NCI-H748 (cell line): Measurements from ENCODE around the gene CAPN5.
"Not testable (repeated sequence)": the region's sequence is repeated elsewhere in the genome, so short reads cannot be mapped to it uniquely, and the experiment has no call there.

Experiments used
- DNase-seq: peaks from one replicate; lab custom pipeline; 2025; ENCODE audit not compliant: unreplicated experiment; lab: John Stamatoyannopoulos, UW

The CAPN5 gene

DNA sequence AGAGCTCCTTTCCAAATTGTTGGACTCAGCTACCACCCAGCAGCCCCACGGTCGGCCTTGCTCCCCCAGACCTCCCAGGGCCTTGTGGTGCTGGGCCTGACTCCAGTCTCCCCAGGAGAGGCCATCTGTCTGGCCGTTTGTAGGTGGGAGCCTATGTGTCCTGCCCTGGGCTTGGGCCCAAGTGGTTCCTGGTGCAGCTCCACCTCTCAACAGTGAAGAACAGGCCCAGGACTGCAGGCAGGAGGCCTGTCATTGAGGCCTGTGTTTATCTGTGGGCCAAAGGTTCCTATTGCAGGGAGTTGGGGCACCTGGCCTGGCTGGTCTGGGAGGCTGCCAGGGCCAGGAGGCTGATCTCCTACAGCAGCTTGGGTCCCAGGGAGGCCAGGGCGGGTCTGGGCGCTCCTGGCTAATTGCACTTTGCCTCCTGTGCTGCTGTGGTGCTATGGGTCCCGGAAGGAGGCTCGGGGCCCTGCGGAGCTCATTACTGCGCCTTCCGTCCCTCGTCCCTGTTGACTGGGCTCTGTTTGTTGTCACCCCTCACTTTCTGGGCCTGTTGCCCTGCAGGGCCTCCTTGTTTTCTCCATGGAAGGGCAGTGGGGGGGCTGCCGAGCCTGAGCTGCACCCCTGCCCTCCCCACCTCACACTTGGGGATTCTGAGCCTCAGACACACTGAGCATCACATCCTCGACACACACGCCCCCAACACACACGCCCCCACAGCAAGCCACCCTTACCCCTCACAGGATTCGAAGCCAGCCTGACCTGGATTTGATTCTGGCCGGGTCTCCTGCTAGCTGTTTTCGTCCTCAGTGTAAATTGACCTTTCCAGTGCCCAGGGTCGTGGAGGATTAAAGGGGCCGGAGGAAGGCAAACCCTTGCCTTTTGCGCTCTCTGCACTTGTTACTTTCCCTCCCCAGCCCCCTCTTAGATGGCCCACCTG, 29.1 kb downstream of the CAPN5 start:
- DNase-seq, result no peak

GRCh38 chr11:77096591-77097019, 29.8 kb downstream of the CAPN5 start:
- DNase-seq, result no peak

- not testable (repeated sequence) for DNase-seq
Measured at GRCh38 chr11:77097180-77097579, 30.4 kb downstream of the CAPN5 start.

DNA sequence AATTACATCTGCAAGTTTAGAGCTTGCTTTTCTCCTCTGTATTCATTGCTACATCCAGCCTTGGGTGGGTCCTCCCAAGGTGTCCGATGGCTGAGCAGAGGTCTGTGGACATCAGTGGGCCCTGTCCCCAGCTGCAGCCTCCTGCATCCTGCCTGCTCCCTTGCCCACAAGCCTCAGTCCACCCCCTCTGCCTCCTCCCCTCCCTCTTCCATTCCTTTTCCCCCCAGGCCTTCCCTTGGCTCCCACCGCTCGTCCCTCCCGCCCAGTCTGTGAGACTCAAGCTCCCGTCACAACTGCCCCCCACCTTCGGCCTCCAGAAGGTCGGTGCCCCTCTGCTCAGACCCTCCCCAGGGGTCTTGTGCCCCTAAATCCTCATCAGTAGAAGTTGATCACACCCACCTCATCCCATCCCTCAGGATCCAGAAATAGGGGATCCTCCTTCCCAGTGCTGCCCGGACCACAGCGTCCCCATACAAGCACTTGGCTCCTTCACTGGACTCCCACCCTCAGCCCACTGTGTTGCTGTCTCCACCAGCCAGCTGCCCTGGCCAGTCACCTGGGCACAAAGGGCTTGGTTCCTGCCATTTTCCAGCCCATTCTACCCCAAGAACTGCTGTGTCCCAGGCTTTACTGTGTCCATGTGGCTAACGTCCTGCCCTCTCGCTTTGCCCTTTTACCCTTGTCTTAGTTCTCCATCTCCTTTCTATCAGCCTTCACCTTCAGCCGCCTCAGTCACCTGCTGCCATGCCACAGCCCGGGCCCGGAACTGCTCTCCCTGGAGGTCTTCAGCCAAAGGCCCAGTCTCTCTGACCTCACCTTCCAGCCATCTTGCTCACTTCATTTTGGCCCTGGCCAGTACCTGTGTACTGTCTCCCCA, 33.6 kb downstream of the CAPN5 start:
- no peak for DNase-seq

DNA sequence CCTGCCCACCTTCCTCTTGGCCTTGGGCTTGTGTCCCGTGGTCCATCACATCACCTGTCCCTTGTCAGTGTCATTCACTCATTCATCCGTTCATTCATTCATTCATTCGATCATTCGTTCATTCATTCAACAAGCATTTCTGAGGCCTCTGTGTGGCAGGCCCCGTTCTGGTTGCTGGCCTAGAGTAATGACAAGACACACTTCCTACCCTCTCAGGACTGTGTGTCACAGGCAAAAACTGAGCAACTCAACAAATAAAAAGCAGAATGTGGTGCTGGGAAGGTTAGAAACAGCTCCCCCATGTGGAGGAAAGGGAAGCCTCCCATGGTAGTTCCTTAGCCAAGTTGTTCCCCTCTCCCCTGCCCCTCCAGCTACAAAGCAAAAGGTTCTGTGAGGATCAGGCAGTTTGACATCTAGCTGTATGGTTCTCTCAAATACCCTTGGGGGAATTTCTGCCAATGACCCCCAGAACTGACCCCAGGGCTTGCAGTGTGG, 34.3 kb downstream of the CAPN5 start:
- peak; percentile 6 for DNase-seq

- no peak for DNase-seq
Measured at GRCh38 chr11:77102246-77103210, 35.8 kb downstream of the CAPN5 start, which contains the start of gene OMP. Gene OMP, plus strand, starts transcription at chr11:77102840. Its CDS starts 0 bp downstream, at chr11:77102840.

DNA sequence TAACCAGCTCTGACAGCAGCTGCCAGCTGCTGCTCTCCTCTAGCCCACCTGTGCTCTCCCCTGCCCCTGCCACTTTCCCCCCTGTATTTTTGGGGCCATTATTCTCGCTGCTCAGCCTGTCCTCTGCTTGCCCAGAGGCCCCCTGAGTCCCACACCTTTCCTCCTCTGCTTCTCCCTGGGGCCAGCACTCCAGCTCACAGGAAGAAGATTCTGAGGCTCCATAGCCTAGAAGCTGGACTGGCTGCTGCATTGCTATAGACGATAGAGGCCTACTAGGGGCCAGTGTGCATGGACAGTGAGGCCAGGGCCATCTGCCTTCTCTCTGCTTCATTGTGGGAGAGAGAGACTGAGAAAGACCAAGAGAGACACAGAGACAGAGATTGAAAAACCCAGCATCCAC, 36.5 kb downstream of the CAPN5 start:
- no peak for DNase-seq

GRCh38 chr11:77104727-77105126, 38.0 kb downstream of the CAPN5 start:
- DNase-seq, result no peak

GRCh38 chr11:77106321-77106720, 39.5 kb downstream of the CAPN5 start:
- DNase-seq, result no peak

GRCh38 chr11:77106759-77107158, 40.0 kb downstream of the CAPN5 start:
- DNase-seq, result no peak

- no peak for DNase-seq
Measured at GRCh38 chr11:77107950-77108349, 41.2 kb downstream of the CAPN5 start.

DNA sequence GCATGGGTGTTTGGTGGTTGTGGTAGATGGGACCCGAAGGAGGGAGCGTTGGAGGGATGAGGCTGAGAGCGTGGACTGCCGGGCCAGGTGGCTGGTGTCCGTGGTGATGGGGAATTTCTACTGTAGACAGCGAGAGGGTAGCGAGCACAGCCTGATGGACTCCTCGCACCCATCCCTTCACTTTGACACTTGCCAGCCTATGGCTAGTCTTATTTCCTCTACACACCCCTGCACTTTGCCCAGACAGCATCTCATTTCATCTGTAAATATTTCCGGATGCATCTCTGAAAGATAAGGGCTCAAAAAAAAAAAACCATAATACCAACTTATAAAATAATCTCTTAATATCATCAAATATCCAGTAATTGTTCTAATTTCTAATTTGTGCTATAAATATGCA, 41.7 kb downstream of the CAPN5 start:
- no peak for DNase-seq

DNA sequence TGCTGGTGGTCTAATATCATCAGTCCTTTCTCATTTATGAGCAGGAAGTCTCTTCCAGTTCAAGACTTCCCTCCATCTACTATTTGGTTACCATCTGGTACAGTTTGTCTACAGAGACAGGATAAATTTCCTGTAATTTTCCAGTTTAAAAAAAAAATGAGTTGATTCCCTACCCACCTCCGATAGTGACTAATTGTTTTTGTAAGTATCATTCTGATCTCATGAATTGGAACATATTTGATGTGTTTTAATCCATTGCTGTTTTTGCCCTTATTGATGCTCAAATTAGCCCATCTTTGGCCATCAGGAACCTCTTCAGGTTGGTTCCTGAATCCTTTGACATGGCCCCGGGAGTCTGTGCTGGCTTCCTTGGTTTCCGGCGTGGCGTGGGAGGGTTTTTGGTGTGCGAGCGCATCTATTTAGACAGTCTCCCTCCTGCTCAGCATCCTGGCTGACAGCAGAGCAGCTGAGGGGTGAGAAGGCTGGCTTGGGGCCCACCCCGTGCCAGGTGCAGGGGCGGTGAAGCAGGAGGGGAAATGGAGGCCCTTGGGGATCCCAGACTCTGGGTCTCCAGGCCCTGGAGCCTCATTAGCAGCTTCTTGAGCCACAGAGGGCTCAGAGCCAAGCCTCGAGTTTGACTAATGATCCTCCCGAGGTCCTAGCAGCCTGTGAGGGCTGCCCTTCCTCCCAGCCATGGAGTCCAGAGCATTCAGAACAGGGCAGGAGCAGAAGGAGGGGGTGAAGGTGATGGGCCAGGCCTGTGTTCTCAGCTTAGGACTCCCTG, 42.7 kb downstream of the CAPN5 start:
- DNase-seq, result no peak

- DNase-seq, result no peak
Measured at GRCh38 chr11:77110836-77111235, 44.1 kb downstream of the CAPN5 start.

DNA sequence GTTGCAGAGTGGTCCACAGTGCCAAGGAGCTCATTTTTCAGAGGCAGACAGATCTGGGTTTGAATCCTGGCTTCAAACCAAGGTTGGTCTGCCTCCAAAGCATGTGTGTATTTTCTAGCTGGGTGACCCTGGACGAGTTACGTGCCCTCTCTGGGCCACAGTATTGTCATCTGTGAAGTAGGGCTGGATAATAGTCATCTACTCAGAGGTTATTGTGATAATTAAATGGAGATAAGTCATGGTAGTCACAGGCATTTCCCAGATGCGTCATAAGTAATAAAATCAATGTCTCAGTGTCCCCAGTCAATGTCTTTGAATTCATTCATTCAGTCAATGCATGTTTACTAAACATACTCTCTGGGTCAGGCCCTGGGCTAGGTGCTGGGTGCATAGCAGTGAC, 44.5 kb downstream of the CAPN5 start:
- DNase-seq, result no peak

DNA sequence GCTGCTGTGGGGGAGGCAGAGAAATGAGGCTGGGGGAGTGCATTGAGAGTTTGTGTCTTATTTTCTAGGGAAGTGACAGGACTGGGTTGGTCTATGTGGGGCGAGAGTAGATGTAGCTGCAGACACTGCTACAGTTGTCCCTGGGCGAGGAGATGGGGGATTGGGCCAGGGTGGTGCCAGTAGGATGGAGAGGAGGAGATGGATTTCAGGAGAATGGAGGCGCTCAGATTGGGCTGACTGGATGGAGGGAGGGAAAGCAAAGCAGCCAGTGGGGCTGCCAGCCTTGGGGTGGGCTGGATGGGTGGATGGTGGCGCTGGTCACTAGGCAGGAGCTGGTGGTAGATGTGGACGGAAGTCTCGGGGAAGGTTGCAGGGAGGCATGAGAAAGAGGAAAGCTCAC, 45.2 kb downstream of the CAPN5 start:
- no peak for DNase-seq

DNA sequence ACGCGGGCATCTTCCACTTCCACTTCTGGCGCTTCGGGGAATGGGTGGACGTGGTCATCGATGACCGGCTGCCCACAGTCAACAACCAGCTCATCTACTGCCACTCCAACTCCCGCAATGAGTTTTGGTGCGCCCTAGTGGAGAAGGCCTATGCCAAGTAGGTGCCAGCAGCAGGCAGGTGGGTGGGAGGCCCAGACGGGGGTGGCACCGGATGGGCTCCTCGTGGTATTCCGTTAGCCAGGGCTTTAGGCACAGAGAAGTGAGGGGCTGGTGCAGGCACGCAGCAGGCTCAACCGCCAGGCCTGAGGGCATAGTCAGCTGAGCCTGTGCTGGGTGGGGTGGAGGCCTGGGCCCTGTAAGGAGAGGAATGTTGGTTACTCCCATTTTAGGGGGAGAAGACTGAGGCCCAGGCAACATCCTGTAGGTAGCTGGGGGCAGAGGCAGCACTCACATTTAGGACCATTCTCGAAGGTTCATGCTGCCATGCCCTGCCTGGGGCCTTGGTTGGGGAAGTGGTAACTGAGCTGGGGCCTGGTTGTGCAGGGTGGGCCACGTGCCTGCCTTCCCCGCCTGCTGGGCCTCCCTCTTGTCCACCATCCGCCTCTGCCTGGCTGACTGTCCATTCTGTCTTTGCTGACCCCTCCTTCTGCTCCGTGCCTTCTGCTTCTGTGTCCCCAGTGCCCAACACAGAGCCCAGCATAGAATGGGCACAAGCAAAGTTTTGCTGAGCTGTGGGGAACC, 46.0 kb downstream of the CAPN5 start:
- no peak for DNase-seq

DNA sequence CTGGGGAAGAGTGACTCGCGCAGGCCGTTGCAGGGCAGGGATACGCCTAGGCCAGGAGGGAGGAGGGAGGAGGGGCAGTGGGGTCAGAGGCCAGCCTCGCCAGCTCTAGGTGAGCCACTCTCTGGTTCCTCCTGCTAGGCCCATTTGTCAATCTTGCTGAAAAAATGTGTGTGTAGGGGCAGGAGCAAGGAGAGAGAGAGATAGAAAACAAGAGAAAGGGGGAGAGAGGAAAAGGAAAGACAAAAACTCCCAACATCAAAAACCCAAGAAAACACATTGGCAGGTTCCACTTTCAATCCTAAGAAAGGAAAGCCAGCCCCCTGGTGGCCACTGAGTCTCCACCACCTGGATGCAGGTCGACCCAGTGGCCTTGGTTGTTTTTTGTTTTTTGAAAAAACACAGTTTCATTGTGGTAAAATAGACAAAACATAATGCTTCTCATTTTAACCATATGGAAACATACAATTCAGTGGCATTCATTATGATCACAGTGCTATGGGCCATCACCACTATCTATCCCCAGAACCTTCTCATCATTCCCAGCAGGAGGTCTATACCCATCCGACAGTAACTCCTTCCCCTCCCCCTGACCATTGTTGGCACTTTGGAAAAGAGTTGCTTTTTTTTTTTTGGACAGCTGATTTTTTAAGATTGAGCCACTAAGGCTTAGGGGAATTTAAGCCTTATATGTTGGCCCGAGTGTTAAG, 46.8 kb downstream of the CAPN5 start:
- DNase-seq, result peak; percentile 7
